ENCODE data around the gene GRIN2D. TPM values are rescaled to one million over a fixed set of nuclear protein-coding genes. Genes with fewer than 3 reads are reported as not detected.
"Not testable (repeated sequence)": the region's sequence is repeated elsewhere in the genome, so short reads cannot be mapped to it uniquely, and the experiment has no call there.

The GRIN2D gene
- total RNA-seq, 5 donors from 2014 or later (not counting 1 experiment from before 2014, with no cell fraction given): 0.13 to 0.23 (median 0.16) TPM; not detected in 1

DNA sequence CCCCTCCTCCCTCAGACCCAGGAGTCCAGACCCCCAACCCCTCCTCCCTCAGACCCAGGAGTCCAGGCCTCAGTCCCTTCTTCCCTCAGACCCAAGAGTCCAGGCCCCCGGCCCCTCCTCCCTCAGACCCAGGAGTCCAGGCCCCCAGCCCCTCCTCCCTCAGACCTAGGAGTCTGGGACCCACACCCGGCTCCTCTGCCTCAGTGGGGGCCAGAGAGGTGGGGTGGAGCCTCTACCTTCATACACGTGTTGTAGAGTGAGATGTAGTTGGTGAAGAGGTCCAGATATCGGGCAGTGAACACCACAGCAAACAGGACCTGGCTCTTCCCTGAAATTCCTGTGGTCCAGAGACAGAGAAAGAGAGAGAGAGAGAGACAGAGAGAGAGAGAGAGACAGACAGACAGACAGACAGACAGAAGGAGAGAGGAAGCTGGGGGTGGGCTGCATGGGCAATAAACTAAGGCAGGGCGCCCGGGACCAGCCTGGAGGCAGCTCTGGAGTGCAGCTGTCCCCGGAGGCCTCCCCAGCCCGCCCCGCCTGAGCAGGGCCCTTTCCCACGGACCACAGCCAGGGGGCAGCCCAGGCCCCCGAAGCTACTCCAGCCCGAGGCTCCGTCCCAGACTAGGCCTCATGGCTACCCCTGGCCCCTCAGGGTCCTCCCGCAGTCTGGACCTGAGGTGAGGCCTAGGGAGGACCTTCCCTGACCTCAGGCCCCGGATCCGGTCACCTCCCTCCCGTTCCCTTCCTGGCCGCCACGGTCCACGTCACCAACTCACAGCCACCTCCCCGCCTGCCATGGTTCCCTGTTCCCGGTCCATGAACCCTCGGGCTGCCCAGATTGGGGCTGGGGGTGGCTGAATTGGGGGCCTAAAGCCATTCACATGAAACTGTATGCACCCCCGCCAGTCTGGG is 3.0 kb upstream of the GRIN2D start:
- ChIA-PET CTCF (interaction anchor here (1.0 to 1.8 kb wide), 5 partner anchors 13 to 194 kb away, joined by 3 to 6 read pairs (median 5); partner anchors contain the start of genes SYNGR4 (in 2 of the 2) and TMEM143 (in 2 of the 2)), POLR2A (no interaction called here)
- Mint-ChIP-seq H3K9me3 (no peaks in the 10 kb centered on the region), H3K36me3 (peaks cover 16% of the 10 kb centered on the region), H3K4me1 (peaks cover 36 to 45% (median 37%) of the 10 kb centered on the region in 3 donors), H3K4me3 (peak overlapping the region; percentile 87 to 91 (median 89)), H3K27me3 (peaks cover 13 to 14% of the 10 kb centered on the region in 2 donors), H3K27ac (peak overlapping the region; percentile 93 to 94)
- peak overlapping the region; percentile 91 to 98 for H3K4me3 ChIP-seq (ENCODE audit: control insufficient read depth in 1 of 2, extremely low read depth in 1 of 2, low read length in 1 of 2)
- DNase-seq: peak in 33 of 35 experiments; percentile 31 to 78 (median 58)
- peaks cover 9 to 31% of the 10 kb centered on the region in 2 donors for H3K36me3 ChIP-seq (ENCODE audit: control insufficient read depth in 2 of 2, extremely low read depth in 1 of 2, insufficient read depth in 1 of 2, low read length in 1 of 2)
- peaks cover 2 to 31% of the 10 kb centered on the region in 2 experiments for H3K27me3 ChIP-seq (replicated peaks in 1 of 2; ENCODE audit: control insufficient read depth in 2 of 2, extremely low read depth in 1 of 2, insufficient read depth in 2 of 2, low read length in 1 of 2)
- peak overlapping the region; percentile 93 for H3K27ac ChIP-seq (ENCODE audit: low read length)
- H3K9me3 ChIP-seq: no peaks in the 10 kb centered on the region
- peaks cover 3 to 47% of the 10 kb centered on the region in 2 experiments for H3K4me1 ChIP-seq (ENCODE audit: control insufficient read depth in 1 of 2, extremely low read depth in 1 of 2, insufficient read depth in 2 of 2, low read length in 2 of 2)
- 6% methylated on average over 14 of the region's 24 CpGs for WGBS (ENCODE audit: insufficient coverage)
- peak; percentile 54 to 65 (median 60) for ATAC-seq (replicated peaks in 1 of 4)

DNA sequence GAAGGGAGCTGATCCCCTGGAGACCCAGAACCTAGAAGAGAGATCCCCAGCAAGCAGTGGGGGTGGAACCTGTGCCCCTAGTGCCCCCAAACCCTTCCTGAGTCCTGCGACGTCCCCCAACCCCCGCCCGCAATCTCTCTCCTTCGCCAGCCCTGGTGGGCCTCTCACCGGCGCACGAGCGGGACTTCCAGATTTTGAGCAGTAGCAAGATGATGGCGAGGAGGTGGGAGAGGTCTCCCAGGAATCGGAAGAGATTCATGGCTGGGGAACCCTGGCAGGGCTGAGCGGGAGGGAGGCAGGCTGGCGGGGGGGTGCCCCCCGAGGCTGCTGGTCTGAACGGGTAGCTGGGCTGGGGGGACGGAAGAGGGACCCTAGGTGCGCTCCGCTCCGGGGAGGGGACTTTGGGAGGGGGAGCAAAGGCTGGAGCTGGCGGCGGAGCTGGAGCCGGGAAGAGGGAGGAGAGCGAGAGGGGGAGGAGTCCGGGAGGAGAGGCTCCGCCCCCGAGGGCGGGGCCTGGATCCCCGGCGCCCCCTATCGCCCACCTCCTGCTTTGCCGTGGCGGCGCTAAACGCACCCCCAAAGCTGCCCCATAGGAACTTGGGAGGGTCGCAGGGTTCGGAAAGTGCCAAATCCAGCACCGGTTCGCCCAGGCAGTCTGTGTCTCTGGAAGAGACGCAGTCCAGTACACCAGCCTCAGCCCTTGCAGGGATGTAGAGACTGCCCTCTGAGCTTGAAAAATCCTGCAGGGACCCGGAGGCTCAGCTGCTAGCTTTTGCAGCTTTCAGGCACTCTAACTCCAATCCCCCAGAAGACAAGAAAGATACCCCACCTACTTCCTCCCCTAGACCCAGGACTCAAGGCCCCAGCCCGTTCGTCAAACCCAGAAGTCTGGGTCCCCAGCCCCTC is 2.1 kb upstream of the GRIN2D start, which contains the start of gene KDELR1:
TSS of gene KDELR1 (minus strand) at position 452 of the 906 bp plus-strand sequence. CDS start at position 259, 193 bp downstream.
- H3K27me3 Mint-ChIP-seq: peaks cover 21 to 23% of the 10 kb centered on the region in 2 donors

GRCh38 chr19:48392006-48392344 is 1.5 kb upstream of the GRIN2D start:
- Mint-ChIP-seq H3K36me3 (peaks cover 13% of the 10 kb centered on the region), H3K4me1 (peaks cover 37 to 51% (median 41%) of the 10 kb centered on the region in 3 donors), H3K27ac (peak overlapping the region in 1 of 2 donors; percentile 93), H3K4me3 (peak overlapping the region in 2 of 3 donors; percentile 89 to 91), H3K27me3 (peaks cover 21 to 25% of the 10 kb centered on the region in 2 donors)
- ATAC-seq (replicated peaks in 1 of 4); H3K27ac ChIP-seq (ENCODE audit: low read length); H3K4me3 ChIP-seq (ENCODE audit: control insufficient read depth in 1 of 2, extremely low read depth in 1 of 2, low read length in 1 of 2); DNase-seq; H3K9me3 ChIP-seq; H3K9me3 Mint-ChIP-seq: not testable (repeated sequence)
- peaks cover 2 to 21% of the 10 kb centered on the region in 2 donors for H3K36me3 ChIP-seq (ENCODE audit: control insufficient read depth in 2 of 2, extremely low read depth in 1 of 2, insufficient read depth in 1 of 2, low read length in 1 of 2)
- CTCF ChIA-PET: interaction anchor here in 1 of 2 donors (1.1 to 1.8 kb wide), 3 partner anchors 12 to 192 kb away, joined by 4 to 5 read pairs (median 5); partner anchors contain the start of genes SYNGR4 and TMEM143
- H3K4me1 ChIP-seq (ENCODE audit: control insufficient read depth in 1 of 2, extremely low read depth in 1 of 2, insufficient read depth in 2 of 2, low read length in 2 of 2): peaks cover 3 to 63% of the 10 kb centered on the region in 2 experiments
- POLR2A ChIA-PET: interaction anchor here in 1 of 2 donors (1.0 kb wide), 1 partner anchor 59 kb away, joined by 3 read pairs; no protein-coding TSS in a partner anchor
- WGBS (ENCODE audit: insufficient coverage): 17% methylated on average over 1 of the region's 1 CpG
- H3K27me3 ChIP-seq (replicated peaks in 1 of 2; ENCODE audit: control insufficient read depth in 2 of 2, extremely low read depth in 1 of 2, insufficient read depth in 2 of 2, low read length in 1 of 2): peaks cover 2 to 46% of the 10 kb centered on the region in 2 experiments

More for the DNA sequence above, 2.1 kb upstream of the GRIN2D start, which contains the start of gene KDELR1:
- H3K27me3 ChIP-seq (replicated peaks in 1 of 2; ENCODE audit: control insufficient read depth in 2 of 2, extremely low read depth in 1 of 2, insufficient read depth in 2 of 2, low read length in 1 of 2): peaks cover 2 to 40% of the 10 kb centered on the region in 2 experiments
- Mint-ChIP-seq H3K36me3 (peaks cover 13% of the 10 kb centered on the region), H3K4me1 (peaks cover 37 to 51% (median 41%) of the 10 kb centered on the region in 3 donors), H3K9me3 (no peaks in the 10 kb centered on the region), H3K4me3 (peak within 1 kb of the TSS; percentile 87 to 91 (median 89)), H3K27ac (peak within 1 kb of the TSS; percentile 93 to 94)
- ATAC-seq (replicated peaks in 1 of 4) (peak; percentile 82 to 87 (median 84)), DNase-seq (peak in 32 of 35 experiments; percentile 34 to 83 (median 58))
- POLR2A ChIA-PET: interaction anchor here in 1 of 2 donors (1.0 kb wide), 1 partner anchor 58 kb away, joined by 3 read pairs; no protein-coding TSS in a partner anchor
- H3K4me3 ChIP-seq (ENCODE audit: control insufficient read depth in 1 of 2, extremely low read depth in 1 of 2, low read length in 1 of 2): peak within 1 kb of the TSS; percentile 91 to 98
- CTCF ChIA-PET: interaction anchor here (0.6 to 1.8 kb wide), 6 partner anchors 12 to 193 kb away, joined by 3 to 6 read pairs (median 5); partner anchors contain the start of genes SYNGR4 (in 2 of the 2) and TMEM143 (in 2 of the 2)
- peak within 1 kb of the TSS; percentile 93 for H3K27ac ChIP-seq (ENCODE audit: low read length)
- H3K9me3 ChIP-seq: no peaks in the 10 kb centered on the region
- peaks cover 3 to 57% of the 10 kb centered on the region in 2 experiments for H3K4me1 ChIP-seq (ENCODE audit: control insufficient read depth in 1 of 2, extremely low read depth in 1 of 2, insufficient read depth in 2 of 2, low read length in 2 of 2)
- 3% methylated on average over 30 of the region's 42 CpGs for WGBS (ENCODE audit: insufficient coverage)
- peaks cover 4 to 23% of the 10 kb centered on the region in 2 donors for H3K36me3 ChIP-seq (ENCODE audit: control insufficient read depth in 2 of 2, extremely low read depth in 1 of 2, insufficient read depth in 1 of 2, low read length in 1 of 2)

GRCh38 chr19:48392860-48393558 is 459 bp upstream of the GRIN2D start:
- POLR2A ChIA-PET: no interaction called here
- Mint-ChIP-seq H3K36me3 (peaks cover 8% of the 10 kb centered on the region), H3K4me1 (peaks cover 44 to 61% (median 48%) of the 10 kb centered on the region in 3 donors), H3K4me3 (peak overlapping the region; percentile 21 to 91 (median 67)), H3K9me3 (no peaks in the 10 kb centered on the region), H3K27me3 (peaks cover 27 to 35% of the 10 kb centered on the region in 2 donors), H3K27ac (no peak overlapping the region)
- H3K27me3 ChIP-seq (replicated peaks in 1 of 2; ENCODE audit: control insufficient read depth in 2 of 2, extremely low read depth in 1 of 2, insufficient read depth in 2 of 2, low read length in 1 of 2): peaks cover 2 to 53% of the 10 kb centered on the region in 2 experiments
- peaks cover 0 to 14% of the 10 kb centered on the region in 2 donors for H3K36me3 ChIP-seq (ENCODE audit: control insufficient read depth in 2 of 2, extremely low read depth in 1 of 2, insufficient read depth in 1 of 2, low read length in 1 of 2)
- no peak overlapping the region for H3K27ac ChIP-seq (ENCODE audit: low read length)
- H3K4me1 ChIP-seq (ENCODE audit: control insufficient read depth in 1 of 2, extremely low read depth in 1 of 2, insufficient read depth in 2 of 2, low read length in 2 of 2): peaks cover 5 to 73% of the 10 kb centered on the region in 2 experiments
- CTCF ChIA-PET: no interaction called here
- H3K9me3 ChIP-seq: no peaks in the 10 kb centered on the region
- WGBS (ENCODE audit: insufficient coverage): 94% methylated on average over 12 of the region's 15 CpGs
- no peak for DNase-seq
- no peak overlapping the region for H3K4me3 ChIP-seq (ENCODE audit: control insufficient read depth in 1 of 2, extremely low read depth in 1 of 2, low read length in 1 of 2)
- no peak for ATAC-seq (replicated peaks in 1 of 4)

GRCh38 chr19:48394331-48395169 is 1.1 kb downstream of the GRIN2D start:
- Histone ChIP-seq H3K27me3 (replicated peaks in 1 of 2; ENCODE audit: control insufficient read depth in 2 of 2, extremely low read depth in 1 of 2, insufficient read depth in 2 of 2, low read length in 1 of 2) (peaks cover 2 to 53% of the 10 kb centered on the region in 2 experiments), H3K9me3 (no peaks in the 10 kb centered on the region), H3K27ac (ENCODE audit: low read length) (no peak overlapping the region), H3K4me3 (ENCODE audit: control insufficient read depth in 1 of 2, extremely low read depth in 1 of 2, low read length in 1 of 2) (no peak overlapping the region), H3K36me3 (ENCODE audit: control insufficient read depth in 2 of 2, extremely low read depth in 1 of 2, insufficient read depth in 1 of 2, low read length in 1 of 2) (peaks cover 0 to under 1% of the 10 kb centered on the region in 2 donors), H3K4me1 (ENCODE audit: control insufficient read depth in 1 of 2, extremely low read depth in 1 of 2, insufficient read depth in 2 of 2, low read length in 2 of 2) (peaks cover 5 to 79% of the 10 kb centered on the region in 2 experiments)
- ChIA-PET POLR2A (interaction anchor here in 1 of 2 donors (0.7 kb wide), 1 partner anchor 13 kb away, joined by 7 read pairs; no protein-coding TSS in a partner anchor), CTCF (no interaction called here)
- Mint-ChIP-seq H3K36me3 (no peaks in the 10 kb centered on the region), H3K9me3 (peaks cover 0 to 4% (median 0%) of the 10 kb centered on the region in 3 donors), H3K4me1 (peaks cover 40 to 57% (median 49%) of the 10 kb centered on the region in 3 donors), H3K27ac (no peak overlapping the region), H3K4me3 (peak overlapping the region; percentile 43 to 91 (median 65)), H3K27me3 (peaks cover 27 to 35% of the 10 kb centered on the region in 2 donors)
- WGBS (ENCODE audit: insufficient coverage): 4% methylated on average over 21 of the region's 38 CpGs
- no peak for ATAC-seq (replicated peaks in 1 of 4)
- peak in 1 of 35 experiments; percentile 30 for DNase-seq

All from T-cell (primary cell).